GM10847 (cell line): ENCODE results near the gene ELOF1.

Experiments used
- POLR2A ChIP-seq: IDR thresholded peaks from 2 replicates; pipeline ENCODE4 v1.6.1; 2011; ENCODE audit not compliant: insufficient read length; ENCODE audit errors: extremely low read depth

Gene ELOF1

DNA sequence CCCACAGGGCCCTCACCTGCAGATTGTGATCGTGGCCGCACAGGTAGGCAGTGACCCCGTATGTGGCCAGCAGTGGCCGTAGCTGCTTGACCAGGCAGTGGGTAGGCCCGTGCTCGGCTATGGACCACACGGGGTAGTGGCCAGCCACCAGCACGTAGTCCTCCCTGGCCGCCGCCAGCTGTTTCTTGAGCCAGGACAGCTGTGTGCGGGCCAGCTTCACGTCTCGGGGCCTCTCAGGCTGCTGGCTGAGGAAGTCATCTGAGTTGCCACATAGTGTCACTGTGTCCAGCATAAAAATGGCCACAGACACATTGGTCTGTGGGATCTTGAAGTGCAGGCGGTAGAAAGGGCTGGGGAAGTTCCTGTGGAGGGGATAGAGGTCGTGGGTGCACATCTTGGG is 17.2 kb upstream of the ELOF1 start:
- no peak for TF ChIP-seq POLR2A

DNA sequence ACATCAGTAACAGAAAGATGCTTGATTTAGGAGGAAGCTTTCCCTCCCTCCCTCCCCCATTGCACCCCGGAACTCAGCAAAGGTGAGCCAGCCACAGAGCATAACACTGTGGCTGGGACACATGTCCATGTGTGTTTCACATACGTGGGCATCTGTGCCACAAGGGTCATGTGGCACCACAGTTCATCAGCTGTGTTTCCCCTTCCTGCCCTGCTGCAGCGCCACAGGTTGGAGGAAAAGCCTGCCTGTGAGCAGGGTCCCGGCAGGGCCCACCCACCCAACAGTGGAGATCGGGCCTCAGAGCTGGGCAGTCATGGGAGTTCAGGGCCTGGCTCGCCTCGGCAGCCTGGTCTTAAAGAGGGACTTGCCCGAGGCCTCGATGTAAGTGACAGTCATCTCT is 15.7 kb upstream of the ELOF1 start:
- TF ChIP-seq POLR2A: no peak

DNA sequence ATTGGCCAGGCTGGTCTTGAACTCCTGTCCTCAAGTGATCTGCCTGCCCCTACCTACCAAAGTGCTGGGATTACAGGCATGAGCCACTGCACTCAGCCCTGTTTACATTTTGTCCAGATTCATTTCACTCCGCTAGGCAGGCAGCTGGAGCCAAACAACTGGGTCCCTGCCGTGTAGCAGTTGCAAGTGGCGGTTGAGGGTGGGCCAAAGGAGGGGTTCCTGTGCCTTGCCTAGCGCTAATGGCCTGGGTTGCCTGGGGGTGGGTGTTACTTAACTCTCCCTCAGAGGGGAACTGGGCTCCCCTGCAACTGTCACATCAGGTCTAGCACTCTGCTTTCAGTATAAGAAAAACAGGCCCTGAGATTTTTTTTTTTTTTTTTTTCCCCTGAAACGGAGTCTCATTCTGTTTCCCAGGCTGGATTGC is 11.0 kb upstream of the ELOF1 start:
- TF ChIP-seq POLR2A: no peak

DNA sequence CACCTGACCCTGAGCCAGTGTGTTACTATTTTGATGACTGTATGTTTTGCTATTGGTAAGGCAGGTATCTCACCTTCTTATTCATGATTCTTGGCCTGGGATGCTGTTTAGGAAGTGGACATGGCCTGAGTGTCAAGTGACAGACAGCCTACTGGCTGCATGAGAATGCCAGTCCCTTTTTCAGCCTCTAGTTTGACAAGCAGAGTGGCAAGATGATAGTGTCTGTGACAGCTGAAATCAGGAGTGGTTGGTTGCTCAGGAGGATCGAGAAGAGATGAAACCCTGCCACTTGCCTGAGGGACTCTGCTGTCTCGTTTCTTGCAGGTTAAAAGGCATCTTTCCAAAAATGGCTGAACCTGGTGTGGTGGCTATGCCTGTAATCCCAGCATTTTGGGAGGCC is 7.1 kb upstream of the ELOF1 start:
- no peak for TF ChIP-seq POLR2A

DNA sequence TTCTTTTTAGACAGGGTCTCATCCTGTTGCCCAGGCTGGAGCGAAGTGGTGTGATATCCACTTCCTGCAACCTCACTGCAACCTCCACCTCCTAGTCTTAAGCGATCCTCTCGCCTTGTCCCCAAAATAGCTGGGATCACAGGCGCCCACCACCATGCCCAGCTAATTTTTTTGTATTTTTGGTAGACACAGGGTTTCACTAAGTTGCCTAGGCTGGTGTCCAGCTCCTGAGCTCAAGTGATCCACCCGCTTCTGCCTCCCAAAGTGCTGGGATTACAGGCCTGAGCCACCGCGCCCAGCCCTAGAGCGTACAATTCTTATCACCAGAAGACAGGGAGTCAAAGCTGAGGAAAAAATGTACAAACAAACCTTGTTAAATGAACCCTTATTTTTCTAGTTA is 4.5 kb upstream of the ELOF1 start:
- TF ChIP-seq POLR2A: no peak

DNA sequence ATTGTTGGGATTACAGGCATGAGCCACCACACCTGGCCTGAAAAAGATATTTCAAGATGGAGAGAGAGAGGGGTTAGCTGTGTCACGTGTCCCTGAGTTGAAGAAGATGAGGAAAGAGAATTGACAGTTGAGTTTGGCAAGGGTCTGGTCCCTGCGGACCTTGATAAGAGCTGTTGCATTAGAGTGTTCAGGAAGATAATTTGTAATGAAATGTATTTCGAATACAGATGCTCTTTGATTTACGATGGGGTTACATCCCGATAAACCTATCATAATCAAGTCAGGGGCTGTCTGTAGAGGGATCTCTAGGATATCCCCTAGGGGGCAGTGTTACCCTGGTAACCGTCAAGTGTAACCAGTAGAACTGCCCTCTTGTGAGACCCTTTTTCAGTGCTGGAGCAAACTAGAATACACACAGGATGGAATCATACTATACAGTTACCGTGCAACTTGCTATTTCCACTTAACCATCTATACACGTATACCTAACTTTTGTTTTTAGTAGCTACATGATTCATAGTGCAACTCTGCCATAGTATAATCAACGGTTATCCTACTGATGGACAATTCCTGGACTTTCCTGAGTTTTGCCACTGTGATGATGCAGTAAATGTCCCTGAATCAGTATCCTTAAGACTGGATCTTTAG is 1.5 kb upstream of the ELOF1 start:
- TF ChIP-seq POLR2A: no peak

DNA sequence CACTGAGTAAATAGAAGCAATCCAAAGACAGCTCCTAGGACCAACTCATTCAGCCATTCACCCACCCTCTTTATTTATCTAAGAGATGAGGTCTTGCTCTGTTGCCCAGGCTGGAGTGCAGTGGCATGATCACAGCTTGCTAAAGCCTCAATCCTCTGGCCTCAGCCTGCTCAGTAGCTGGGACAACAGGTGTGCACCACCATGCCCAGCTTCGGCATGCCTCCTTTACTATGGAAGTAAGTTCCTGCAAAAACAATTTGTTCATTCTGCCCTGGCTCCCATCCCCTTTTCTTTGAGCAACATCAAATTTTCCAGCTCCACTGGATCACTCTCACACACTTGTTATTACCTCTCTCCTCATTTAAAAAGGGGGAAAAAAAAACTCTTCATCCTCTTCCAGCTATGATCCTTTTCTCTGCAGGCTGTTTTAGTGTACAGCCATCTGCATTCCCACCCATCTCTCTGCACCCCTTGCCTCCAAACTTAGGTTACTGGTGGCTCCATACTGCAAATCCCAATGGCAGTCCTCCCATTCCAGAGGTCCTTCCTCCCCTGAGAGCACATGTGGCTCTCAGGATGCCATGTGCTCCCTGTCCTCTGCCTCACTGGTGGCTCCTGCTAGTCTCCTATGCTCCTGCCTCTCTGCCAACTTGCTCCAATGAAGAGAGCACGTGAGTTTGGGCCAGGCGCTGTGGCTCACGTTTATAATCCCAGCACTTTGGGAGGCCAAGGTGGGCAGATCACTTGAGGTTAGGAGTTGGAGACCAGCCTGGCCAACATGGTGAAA is 2.2 kb downstream of the ELOF1 start:
- no peak for TF ChIP-seq POLR2A

DNA sequence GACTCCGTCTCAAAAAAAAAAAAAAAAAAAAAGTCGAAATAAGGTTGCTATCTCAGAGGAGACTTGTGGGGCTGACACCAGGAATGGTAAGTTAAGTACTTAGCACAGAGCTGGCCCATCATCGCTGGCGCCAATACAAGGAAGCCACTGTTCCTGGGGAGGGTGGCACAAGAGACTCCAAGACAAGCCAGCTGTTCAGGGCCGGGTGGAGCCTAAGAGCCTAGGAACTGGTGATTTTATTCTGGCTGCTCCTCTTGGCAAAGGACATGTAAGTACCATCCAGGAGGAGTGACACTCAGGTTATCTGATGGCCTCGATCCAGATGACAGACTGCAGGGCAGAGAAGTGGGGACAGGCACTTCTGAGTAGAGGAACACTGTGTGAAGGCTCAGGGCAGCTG is 3.8 kb downstream of the ELOF1 start:
- TF ChIP-seq POLR2A: no peak

DNA sequence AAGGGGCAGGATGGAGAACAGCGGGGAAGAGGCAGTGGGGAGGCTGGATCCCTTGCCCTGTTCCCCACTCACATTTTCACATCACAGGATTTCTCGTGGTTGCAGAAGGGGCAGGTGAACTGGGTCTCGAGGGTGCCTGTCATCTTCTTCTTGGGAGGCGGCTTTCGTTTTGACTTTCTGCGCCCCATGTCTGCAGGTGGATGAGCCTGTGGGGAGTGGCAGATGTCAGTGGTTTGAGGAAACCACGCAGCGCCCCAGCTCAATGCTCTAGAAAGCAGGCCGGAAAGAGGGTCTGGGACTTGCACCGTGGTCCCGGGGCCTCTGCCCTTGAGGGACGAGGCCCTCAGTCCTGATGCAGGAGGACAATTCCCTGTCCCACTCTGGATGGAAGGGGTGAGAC is 4.9 kb downstream of the ELOF1 start:
- no peak for TF ChIP-seq POLR2A

DNA sequence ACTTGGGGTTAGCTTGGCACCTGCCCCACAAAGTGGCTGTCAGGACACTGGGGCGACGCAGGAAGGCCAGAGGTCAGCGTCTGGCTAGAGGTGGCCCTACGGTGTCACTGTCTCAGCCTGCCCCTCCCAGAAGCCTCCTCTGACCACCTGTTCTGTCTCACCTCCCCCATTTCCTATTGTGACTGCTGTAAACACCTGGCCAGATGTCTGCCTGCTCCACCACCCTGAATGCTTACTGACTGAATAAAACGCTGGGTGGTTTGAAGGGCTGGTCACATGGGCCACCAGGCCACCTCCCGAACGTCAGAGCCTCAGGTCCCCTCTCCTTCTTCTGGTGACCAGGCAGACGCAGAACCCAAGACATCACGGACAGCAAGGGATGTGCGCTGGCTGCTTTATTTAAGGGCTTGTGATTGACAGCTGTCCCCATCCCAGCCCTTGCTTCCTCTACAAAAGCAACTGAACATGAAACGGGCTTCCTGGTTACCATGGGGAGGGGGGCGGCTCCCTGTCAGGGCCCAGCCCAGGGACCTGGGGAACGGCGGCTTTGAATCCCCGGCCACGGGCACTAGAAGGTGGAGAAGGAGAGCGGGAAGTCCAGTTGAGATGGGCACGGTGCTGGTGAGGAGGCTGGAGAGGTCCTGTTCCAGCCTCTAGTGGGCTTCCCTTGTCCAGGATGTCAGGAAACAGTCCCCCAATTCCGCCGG is 6.2 kb downstream of the ELOF1 start:
- TF ChIP-seq POLR2A: no peak

DNA sequence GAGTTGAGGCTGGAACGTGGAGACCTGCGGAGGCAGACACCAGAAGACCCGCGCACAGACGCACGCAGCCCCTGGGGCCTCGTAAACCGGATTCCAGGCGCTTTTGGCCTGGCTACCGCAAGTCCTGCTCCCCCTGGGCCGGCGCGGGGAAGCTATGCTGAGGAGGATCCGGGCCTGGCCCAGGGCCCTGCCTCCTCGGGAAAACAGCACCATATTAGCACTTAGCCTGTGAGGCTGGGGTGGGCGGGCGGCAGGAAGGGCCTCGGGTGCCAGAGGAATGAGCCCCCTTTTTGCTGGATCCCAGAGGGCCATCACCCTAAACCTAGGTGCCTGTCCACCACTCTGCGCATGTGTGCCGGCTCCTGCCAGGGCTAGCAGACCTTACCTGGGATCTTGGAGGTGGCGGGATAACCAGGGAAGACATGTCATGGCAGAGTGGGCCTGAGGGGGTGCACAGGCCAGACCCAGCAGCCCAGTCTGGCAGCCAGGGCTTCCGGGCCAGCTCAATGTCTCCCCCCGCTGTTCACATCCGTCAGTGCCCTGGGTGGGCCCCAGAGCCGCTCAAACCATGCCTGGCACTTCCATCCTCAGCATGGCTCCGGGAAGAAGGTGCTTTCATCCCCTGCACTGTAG is 7.3 kb downstream of the ELOF1 start:
- no peak for TF ChIP-seq POLR2A

DNA sequence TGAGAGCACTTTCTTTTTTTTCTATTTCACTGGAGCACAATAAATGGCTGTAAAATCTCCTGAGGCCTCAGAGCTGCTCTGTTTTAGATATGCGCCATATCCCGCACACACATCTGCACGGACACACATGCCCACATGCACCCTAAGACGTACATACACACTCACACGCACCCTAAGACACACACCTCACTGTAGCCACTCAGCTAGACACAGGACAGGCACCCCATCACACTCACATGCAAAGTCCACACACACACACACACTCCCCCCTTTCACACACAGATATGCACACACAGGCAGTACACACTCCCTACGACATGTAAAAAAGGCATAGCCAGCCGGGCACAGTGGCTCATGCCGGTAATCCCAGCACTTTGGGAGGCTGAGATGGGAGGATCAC is 8.8 kb downstream of the ELOF1 start:
- no peak for TF ChIP-seq POLR2A

DNA sequence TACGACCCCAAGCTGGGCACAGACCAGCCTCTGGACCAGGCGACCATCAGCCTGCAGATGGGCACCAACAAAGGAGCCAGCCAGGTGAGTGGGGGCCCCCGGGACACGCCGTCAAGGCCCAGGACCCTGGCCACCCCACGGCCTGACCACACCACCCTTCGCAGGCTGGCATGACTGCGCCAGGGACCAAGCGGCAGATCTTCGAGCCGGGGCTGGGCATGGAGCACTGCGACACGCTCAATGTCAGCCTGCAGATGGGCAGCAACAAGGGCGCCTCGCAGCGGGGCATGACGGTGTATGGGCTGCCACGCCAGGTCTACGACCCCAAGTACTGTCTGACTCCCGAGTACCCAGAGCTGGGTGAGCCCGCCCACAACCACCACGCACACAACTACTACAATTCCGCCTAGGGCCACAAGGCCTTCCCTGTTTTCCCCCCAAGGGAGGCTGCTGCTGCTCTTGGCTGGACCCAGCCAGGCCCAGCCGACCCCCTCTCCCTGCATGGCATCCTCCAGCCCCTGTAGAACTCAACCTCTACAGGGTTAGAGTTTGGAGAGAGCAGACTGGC is 9.6 kb downstream of the ELOF1 start:
- TF ChIP-seq POLR2A: no peak

DNA sequence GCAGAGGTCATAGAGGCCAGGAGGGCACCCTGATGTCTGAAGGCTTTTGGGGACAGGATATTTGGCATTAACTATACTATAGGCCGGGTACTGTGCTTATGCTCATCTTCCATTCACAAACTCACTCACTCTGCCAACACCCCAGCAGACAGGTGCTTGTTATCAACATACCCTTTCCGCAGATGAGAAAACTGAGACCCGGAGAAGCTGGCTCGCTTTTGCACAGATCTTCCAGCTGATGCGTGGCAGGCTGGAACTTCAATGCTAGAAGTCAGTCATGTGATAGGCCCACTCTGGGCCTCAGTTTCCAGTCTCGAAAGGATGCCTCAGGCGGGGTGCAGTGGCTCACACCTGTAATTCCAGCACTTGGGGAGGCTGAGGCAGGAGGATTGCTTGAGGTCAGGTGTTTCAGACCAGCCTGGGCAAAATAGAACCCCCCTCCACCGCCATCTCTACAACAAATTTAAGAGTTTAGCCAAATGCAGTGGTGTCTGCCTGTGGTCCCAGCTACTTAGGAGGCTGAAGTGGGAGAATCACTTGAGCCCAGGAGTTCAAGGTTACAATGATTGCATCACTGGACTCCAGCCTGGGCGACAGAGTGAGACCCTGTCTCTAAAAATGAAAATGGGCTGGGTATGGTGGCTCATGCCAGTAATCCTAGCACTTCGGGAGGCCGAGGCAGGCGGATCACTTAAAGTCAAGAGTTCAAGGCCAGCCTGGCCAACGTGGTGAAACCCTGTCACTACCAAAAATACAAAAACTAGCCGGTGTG is 10.9 kb downstream of the ELOF1 start:
- TF ChIP-seq POLR2A: no peak

DNA sequence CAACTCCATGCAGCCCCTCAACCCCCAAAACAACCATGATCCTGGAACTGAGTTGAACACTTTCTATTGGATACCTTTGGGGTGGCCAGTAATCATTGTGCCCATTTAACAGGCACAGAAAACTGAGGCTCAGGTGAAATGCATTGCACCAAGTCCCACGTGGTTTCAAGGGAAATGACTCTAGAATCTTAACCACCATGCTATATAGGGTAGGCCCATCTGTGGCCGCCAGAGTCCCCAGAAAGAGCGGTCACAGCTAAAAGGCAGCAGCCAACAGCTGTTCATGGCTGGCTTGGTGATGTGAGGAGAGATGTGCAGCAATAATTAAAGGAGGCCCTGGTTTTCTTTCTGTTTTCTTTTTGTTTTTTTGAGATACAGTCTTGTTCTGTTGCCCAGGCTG is 17.8 kb downstream of the ELOF1 start:
- TF ChIP-seq POLR2A: no peak
